Neuronal stem cell (in vitro differentiated cells): ENCODE measurements around the gene DUT.

ENCODE experiments used
- DNase-seq: peaks from one replicate; pipeline ENCODE4 v3.0.0-alpha.2; 2013; ENCODE audit warnings: low spot score
- H2AFZ ChIP-seq: one replicate; pipeline ENCODE4 v1.6.1; 2013; ENCODE audit warnings: mild to moderate bottlenecking, low read length, inconsistent platforms
- H2AK5ac ChIP-seq: 2 replicates; pipeline ENCODE4 v1.6.1; 2013; ENCODE audit warnings: low read depth, mild to moderate bottlenecking, inconsistent platforms, low read length, moderate library complexity, mixed read lengths
- H2BK120ac ChIP-seq: 2 replicates; pipeline ENCODE4 v1.6.1; 2013; ENCODE audit warnings: low read depth, mild to moderate bottlenecking, inconsistent platforms, low read length, moderate library complexity, mixed read lengths
- H2BK12ac ChIP-seq: one replicate; pipeline ENCODE4 v1.6.1; 2013; ENCODE audit warnings: low read length, inconsistent platforms
- H2BK15ac ChIP-seq: 2 replicates; pipeline ENCODE4 v1.6.1; 2013; ENCODE audit warnings: mild to moderate bottlenecking, low read length, inconsistent platforms, mixed read lengths
- H2BK5ac ChIP-seq: one replicate; pipeline ENCODE4 v1.6.1; 2013; ENCODE audit warnings: inconsistent platforms, mild to moderate bottlenecking, low read length, moderate library complexity
- H3K14ac ChIP-seq: one replicate; pipeline ENCODE4 v1.6.1; 2013; ENCODE audit warnings: low read length, inconsistent platforms
- H3K18ac ChIP-seq: 2 replicates; pipeline ENCODE4 v1.6.1; 2013; ENCODE audit warnings: low read length, inconsistent platforms
- H3K23ac ChIP-seq: 2 replicates; pipeline ENCODE4 v1.6.1; 2013; ENCODE audit warnings: low read depth, mild to moderate bottlenecking, mixed read lengths, low read length, inconsistent platforms; ENCODE audit not compliant: poor library complexity
- H3K27ac ChIP-seq: replicated peaks from 3 replicates; pipeline ENCODE4 v1.5.1; 2013; ENCODE audit warnings: low read length, inconsistent platforms
- H3K27me3 ChIP-seq, 3 experiments: 2 replicates each; pipeline ENCODE4 v1.6.1; 2013; ENCODE audit warnings: low read length in 3 of 3, mild to moderate bottlenecking in 2 of 3, inconsistent platforms in 1 of 3, low read depth in 1 of 3, mixed read lengths in 1 of 3, moderate library complexity in 1 of 3; ENCODE audit not compliant: control insufficient read depth in 3 of 3, insufficient read depth in 3 of 3
- H3K36me3 ChIP-seq, 2 donors: replicated peaks in 1 of 2; 2 replicates each; pipeline ENCODE4 v1.6.1; 2013; ENCODE audit warnings: low read length in 2 of 2; ENCODE audit not compliant: control insufficient read depth in 2 of 2, insufficient read depth in 2 of 2
- H3K4ac ChIP-seq: 2 replicates; pipeline ENCODE4 v1.6.1; 2013; ENCODE audit warnings: inconsistent platforms, mild to moderate bottlenecking, low read length, moderate library complexity
- H3K4me1 ChIP-seq, 2 donors: 1 replicate in 1 of 2; 2 replicates in 1 of 2; pipeline ENCODE4 v1.6.1; 2013; ENCODE audit warnings: low read length in 2 of 2, low read depth in 1 of 2; ENCODE audit not compliant: control insufficient read depth in 2 of 2, insufficient read depth in 1 of 2
- H3K4me2 ChIP-seq: one replicate; pipeline ENCODE4 v1.6.1; 2013; ENCODE audit warnings: mild to moderate bottlenecking, low read length, inconsistent platforms; ENCODE audit not compliant: insufficient read depth, poor library complexity, severe bottlenecking
- H3K4me3 ChIP-seq, 2 donors: 2 replicates each; pipeline ENCODE4 v1.5.1; 2013; ENCODE audit warnings: low read length in 2 of 2, mild to moderate bottlenecking in 2 of 2, inconsistent platforms in 1 of 2, moderate library complexity in 1 of 2
- H3K79me1 ChIP-seq: one replicate; pipeline ENCODE4 v1.6.1; 2013; ENCODE audit warnings: low read depth, mild to moderate bottlenecking, inconsistent platforms, low read length, moderate library complexity
- H3K9ac ChIP-seq: one replicate; pipeline ENCODE4 v1.6.1; 2013; ENCODE audit warnings: mild to moderate bottlenecking, low read depth, low read length, inconsistent platforms; ENCODE audit not compliant: poor library complexity
- H3K9me3 ChIP-seq, 2 donors: replicated peaks in 1 of 2; 2 replicates each; pipeline versions ENCODE3 to v1.6.1; 2013; ENCODE audit warnings: low read length in 2 of 2, mild to moderate bottlenecking in 2 of 2, inconsistent platforms in 1 of 2, low read depth in 1 of 2, mixed read lengths in 1 of 2, moderate library complexity in 1 of 2; ENCODE audit not compliant: control insufficient read depth in 2 of 2, insufficient read depth in 1 of 2
- H4K8ac ChIP-seq: one replicate; pipeline ENCODE4 v1.6.1; 2013; ENCODE audit warnings: low read depth, mild to moderate bottlenecking, inconsistent platforms, low read length, moderate library complexity
- H4K91ac ChIP-seq: one replicate; pipeline ENCODE4 v1.6.1; 2013; ENCODE audit warnings: low read length, low read depth, mild to moderate bottlenecking, inconsistent platforms; ENCODE audit not compliant: poor library complexity
- WGBS, 2 donors: extraction: QIAGEN DNeasy Blood & Tissue Kit; methylation state at CpG; one replicate each; pipeline ENCODE4 v1.1.7; 2013; ENCODE audit warnings: missing lambda C conversion rate in 2 of 2, mixed read lengths in 1 of 2; ENCODE audit not compliant: insufficient read length in 2 of 2, insufficient replicate concordance in 1 of 2; ENCODE audit errors: extremely low coverage in 2 of 2; 5-methylcytosine and 5-hydroxymethylcytosine counted together

Gene DUT

GRCh38 chr15:48306639-48307038 lies 24.6 kb upstream of the DUT start:
- Histone ChIP-seq H2AK5ac (no peak overlapping the region), H2BK5ac (no peak overlapping the region), H2BK120ac (no peak overlapping the region), H3K27me3 (no peaks in the 10 kb centered on the region), H2BK12ac (no peak overlapping the region), H3K4me1 (peaks cover 0 to 2% of the 10 kb centered on the region in 2 donors), H3K79me1 (no peaks in the 10 kb centered on the region), H3K4me3 (no peak overlapping the region), H3K27ac (no peak overlapping the region), H3K4me2 (no peak overlapping the region), H3K18ac (no peak overlapping the region), H2BK15ac (no peak overlapping the region), H4K91ac (no peak overlapping the region), H3K9ac (no peak overlapping the region), H3K4ac (no peak overlapping the region), H3K14ac (no peak overlapping the region), H2AFZ (no peak overlapping the region), H3K23ac (no peak overlapping the region), H3K36me3 (no peaks in the 10 kb centered on the region), H4K8ac (no peak overlapping the region), H3K9me3 (no peaks in the 10 kb centered on the region)
- DNase-seq, result no peak
- no CpG with 5 or more reads among the region's 1 CpG for WGBS, 2 donors

GRCh38 chr15:48307586-48307985 lies 23.6 kb upstream of the DUT start:
- H3K27ac ChIP-seq, result no peak overlapping the region
- H3K4me3 ChIP-seq, result no peak overlapping the region
- no peak overlapping the region for H3K14ac ChIP-seq
- H3K36me3 ChIP-seq, result no peaks in the 10 kb centered on the region
- no peak overlapping the region for H2AK5ac ChIP-seq
- no peaks in the 10 kb centered on the region for H3K79me1 ChIP-seq
- no peak overlapping the region for H4K8ac ChIP-seq
- H3K4me1 ChIP-seq, result peaks cover 0 to 2% of the 10 kb centered on the region in 2 donors
- no peak overlapping the region for H2BK5ac ChIP-seq
- no peak overlapping the region for H2BK120ac ChIP-seq
- H2BK12ac ChIP-seq, result no peak overlapping the region
- no peak for DNase-seq
- H2AFZ ChIP-seq, result no peak overlapping the region
- H3K4me2 ChIP-seq, result no peak overlapping the region
- no peak overlapping the region for H2BK15ac ChIP-seq
- no peaks in the 10 kb centered on the region for H3K27me3 ChIP-seq
- no CpG with 5 or more reads among the region's 8 CpGs for WGBS, 2 donors
- no peak overlapping the region for H3K23ac ChIP-seq
- H3K9ac ChIP-seq, result no peak overlapping the region
- no peak overlapping the region for H3K18ac ChIP-seq
- no peak overlapping the region for H4K91ac ChIP-seq
- H3K4ac ChIP-seq, result no peak overlapping the region
- no peaks in the 10 kb centered on the region for H3K9me3 ChIP-seq

DNA sequence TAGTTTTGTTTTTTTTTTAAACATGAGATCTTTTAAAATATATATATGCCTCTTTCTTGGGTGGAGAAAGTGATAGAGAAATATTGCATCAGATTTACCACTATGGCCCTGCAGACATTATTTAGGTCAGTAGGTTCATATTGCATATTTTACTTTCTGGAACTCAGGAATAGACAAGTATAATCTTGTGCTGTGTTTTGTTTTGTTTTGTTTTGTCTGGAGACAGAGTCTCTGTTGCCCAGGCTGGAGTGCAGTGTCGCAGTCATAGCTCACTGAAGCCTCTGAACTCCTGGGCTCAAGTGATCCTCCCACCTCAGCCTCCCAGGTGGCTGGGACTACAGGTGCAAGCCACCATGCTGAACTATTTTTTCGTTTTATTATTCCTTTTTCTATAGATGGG lies 21.5 kb upstream of the DUT start:
- no peak for DNase-seq
- H3K79me1 ChIP-seq, result no peaks in the 10 kb centered on the region
- H2AFZ ChIP-seq, result no peak overlapping the region
- no peaks in the 10 kb centered on the region for H3K9me3 ChIP-seq
- H3K36me3 ChIP-seq, result no peaks in the 10 kb centered on the region
- no peak overlapping the region for H3K18ac ChIP-seq
- H3K4me1 ChIP-seq, result peaks cover 0 to 2% of the 10 kb centered on the region in 2 donors
- no peaks in the 10 kb centered on the region for H3K27me3 ChIP-seq
- no peak overlapping the region for H2AK5ac ChIP-seq
- H3K14ac ChIP-seq, result no peak overlapping the region
- no peak overlapping the region for H3K27ac ChIP-seq
- H4K8ac ChIP-seq, result no peak overlapping the region
- no peak overlapping the region for H3K9ac ChIP-seq
- H4K91ac ChIP-seq, result no peak overlapping the region
- no peak overlapping the region for H2BK120ac ChIP-seq
- H2BK12ac ChIP-seq, result no peak overlapping the region
- no peak overlapping the region for H2BK15ac ChIP-seq
- H2BK5ac ChIP-seq, result no peak overlapping the region
- H3K4me2 ChIP-seq, result no peak overlapping the region
- no CpG with 5 or more reads among the region's 2 CpGs for WGBS, 2 donors
- H3K23ac ChIP-seq, result no peak overlapping the region
- no peak overlapping the region for H3K4ac ChIP-seq
- H3K4me3 ChIP-seq, result no peak overlapping the region

DNA sequence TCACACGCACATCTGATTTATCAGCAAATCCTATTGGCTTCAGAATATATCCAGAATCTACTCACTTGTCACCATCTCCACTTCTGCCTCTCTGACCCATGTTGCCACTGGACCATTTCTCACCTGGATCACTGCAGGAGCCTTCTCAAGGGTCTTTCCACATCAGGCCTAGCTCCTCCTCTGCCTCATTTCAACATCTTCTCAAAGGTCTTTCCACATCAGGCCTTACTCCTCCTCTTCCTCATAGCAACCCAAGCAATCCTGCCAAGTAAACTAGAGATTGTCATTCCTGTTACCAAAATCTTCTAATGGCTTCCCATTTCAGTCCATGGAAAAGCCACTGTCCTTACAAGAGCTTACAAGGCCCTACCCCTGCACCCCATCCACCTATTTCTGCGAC lies 18.0 kb upstream of the DUT start:
- Histone ChIP-seq H3K9me3 (no peaks in the 10 kb centered on the region), H3K79me1 (no peaks in the 10 kb centered on the region), H3K4me2 (no peak overlapping the region), H2BK12ac (no peak overlapping the region), H3K36me3 (no peaks in the 10 kb centered on the region), H3K27ac (no peak overlapping the region), H3K27me3 (no peaks in the 10 kb centered on the region), H4K8ac (no peak overlapping the region), H2BK120ac (no peak overlapping the region), H3K14ac (no peak overlapping the region), H3K23ac (no peak overlapping the region), H2AK5ac (no peak overlapping the region), H2BK15ac (no peak overlapping the region), H3K9ac (no peak overlapping the region), H3K18ac (no peak overlapping the region), H3K4ac (no peak overlapping the region), H4K91ac (no peak overlapping the region), H3K4me3 (no peak overlapping the region), H3K4me1 (peaks cover 6 to 7% of the 10 kb centered on the region in 2 donors), H2AFZ (no peak overlapping the region), H2BK5ac (no peak overlapping the region)
- no peak for DNase-seq
- WGBS, 2 donors, result no CpG with 5 or more reads among the region's 2 CpGs
